SK-N-SH treated with all-trans-retinoic acid at 6 μM for 48 hours (cell line): Measurements from ENCODE around the gene WEE2.

Source experiments
- CSDC2 ChIP-seq: fragments of 250-450 bp; sonication (Bioruptor Pico); IDR thresholded peaks from 2 replicates; pipeline ENCODE4 v1.5.0; 2020; ENCODE audit warnings: mild to moderate bottlenecking, moderate library complexity
- PPARA ChIP-seq: fragments of 250-450 bp; sonication (Bioruptor Pico); IDR thresholded peaks from 2 replicates; pipeline ENCODE4 v1.5.0; 2020; ENCODE audit warnings: mild to moderate bottlenecking, borderline replicate concordance
- RARB ChIP-seq: fragments of 250-450 bp; sonication (Bioruptor Pico); IDR thresholded peaks from 2 replicates; pipeline ENCODE4 v1.8.0; 2021; ENCODE audit warnings: mild to moderate bottlenecking, moderate library complexity
- TOX ChIP-seq: fragments of 250-450 bp; sonication (Bioruptor Pico); IDR thresholded peaks from 2 replicates; pipeline ENCODE4 v1.8.0; 2021; ENCODE audit warnings: mild to moderate bottlenecking, moderate library complexity, borderline replicate concordance

GRCh38 chr7:141664450-141664849 lies 43.7 kb upstream of the WEE2 start:
- TF ChIP-seq TOX (CRISPR knock-in tag): no peak
- TF ChIP-seq PPARA (CRISPR knock-in tag): no peak
- TF ChIP-seq RARB: no peak
- no peak for TF ChIP-seq CSDC2 (CRISPR knock-in tag)
